Loucy (cell line): ENCODE measurements around the gene BCL2.

Experiments
- H2AFZ ChIP-seq: fragments of 200-600 bp; sonication (generic); 2 replicates; pipeline ENCODE4 v1.6.0; 2016; ENCODE audit warnings: antibody characterized with exemption, mild to moderate bottlenecking, low read length, moderate library complexity
- H3F3A ChIP-seq: fragments of 200-600 bp; 2 replicates; pipeline ENCODE4 v1.6.0; 2016; ENCODE audit warnings: antibody characterized with exemption, low read depth, mild to moderate bottlenecking
- H3K27me3 ChIP-seq: fragments of 200-600 bp; sonication (generic); 2 replicates; pipeline ENCODE4 v1.6.1; 2014; ENCODE audit warnings: low read length, mild to moderate bottlenecking; ENCODE audit not compliant: insufficient read depth, poor library complexity, severe bottlenecking
- H3K36me3 ChIP-seq: fragments of 200-600 bp; sonication (generic); 2 replicates; pipeline ENCODE4 v1.6.1; 2016; ENCODE audit warnings: low read length; ENCODE audit not compliant: insufficient read depth
- H3K4me1 ChIP-seq: fragments of 200-600 bp; sonication (generic); 2 replicates; pipeline ENCODE4 v1.5.1; 2014; ENCODE audit warnings: low read length, mild to moderate bottlenecking; ENCODE audit not compliant: insufficient read depth, poor library complexity, severe bottlenecking
- H3K4me2 ChIP-seq: fragments of 200-600 bp; sonication (generic); 2 replicates; pipeline ENCODE4 v1.6.0; 2014; ENCODE audit warnings: antibody characterized with exemption, low read length, low read depth, mild to moderate bottlenecking; ENCODE audit not compliant: poor library complexity, severe bottlenecking
- H3K4me3 ChIP-seq: fragments of 200-600 bp; sonication (generic); 2 replicates; pipeline ENCODE4 v1.5.1; 2014; ENCODE audit warnings: low read length, mild to moderate bottlenecking, mixed read lengths; ENCODE audit not compliant: poor library complexity, severe bottlenecking
- H3K79me2 ChIP-seq: fragments of 200-600 bp; sonication (generic); 2 replicates; pipeline ENCODE4 v1.6.1; 2014; ENCODE audit warnings: low read length; ENCODE audit not compliant: insufficient read depth
- H3K9ac ChIP-seq: fragments of 200-600 bp; sonication (generic); 2 replicates; pipeline ENCODE4 v1.6.0; 2014; ENCODE audit warnings: mild to moderate bottlenecking, low read depth, low read length, moderate library complexity; ENCODE audit not compliant: poor library complexity, severe bottlenecking
- H3K9me2 ChIP-seq: fragments of 200-600 bp; sonication (generic); replicated peaks from 2 replicates; pipeline ENCODE4 v1.6.1; 2016; ENCODE audit warnings: low read depth, low read length, mixed read lengths
- H3K9me3 ChIP-seq: fragments of 200-600 bp; sonication (generic); 2 replicates; pipeline ENCODE4 v1.6.1; 2014; ENCODE audit warnings: mild to moderate bottlenecking, antibody characterized with exemption, low read length, low read depth; ENCODE audit not compliant: insufficient read depth
- H4K20me1 ChIP-seq: fragments of 200-600 bp; sonication (generic); 2 replicates; pipeline ENCODE4 v1.6.0; 2014; ENCODE audit warnings: antibody characterized with exemption, low read length, mild to moderate bottlenecking; ENCODE audit not compliant: insufficient read depth, poor library complexity, severe bottlenecking
- CTCF ChIP-seq: fragments of 200-600 bp; sonication (generic); conservative IDR thresholded peaks from 2 replicates; pipeline ENCODE4 v1.5.1; 2014; ENCODE audit warnings: mild to moderate bottlenecking, antibody characterized with exemption, low read length
- EZH2phosphoT487 ChIP-seq: fragments of 200-600 bp; IDR thresholded peaks from 2 replicates; pipeline ENCODE4 v1.6.1; 2018; ENCODE audit warnings: antibody characterized with exemption, mild to moderate bottlenecking, moderate library complexity, borderline replicate concordance

The BCL2 gene

GRCh38 chr18:63302220-63302619 lies 17.3 kb downstream of the BCL2 start:
- H3K9me2 ChIP-seq, result no peaks in the 10 kb centered on the region

GRCh38 chr18:63301434-63301833 lies 18.1 kb downstream of the BCL2 start:
- H3K4me1 ChIP-seq, result peaks cover 58% of the 10 kb centered on the region
- H2AFZ ChIP-seq, result no peak overlapping the region
- no peaks in the 10 kb centered on the region for H3K9me2 ChIP-seq
- H3K4me2 ChIP-seq, result no peak overlapping the region
- peaks cover 19% of the 10 kb centered on the region; the same call in 1 of the 2 replicates for H3K36me3 ChIP-seq
- no peaks in the 10 kb centered on the region for H3K9me3 ChIP-seq
- no peaks in the 10 kb centered on the region; the same call in 1 of the 2 replicates for H3F3A ChIP-seq
- H3K79me2 ChIP-seq, result peaks cover 94% of the 10 kb centered on the region
- H3K4me3 ChIP-seq, result no peak overlapping the region
- H4K20me1 ChIP-seq, result peaks cover 29% of the 10 kb centered on the region
- TF ChIP-seq CTCF, result no peak
- TF ChIP-seq EZH2phosphoT487, result no peak
- H3K27me3 ChIP-seq, result no peaks in the 10 kb centered on the region
- no peak overlapping the region for H3K9ac ChIP-seq

More at GRCh38 chr18:63302220-63302619, 17.3 kb downstream of the BCL2 start:
- peaks cover 97% of the 10 kb centered on the region for H3K79me2 ChIP-seq
- H3K4me2 ChIP-seq, result peak overlapping the region; percentile 13
- H3K27me3 ChIP-seq, result no peaks in the 10 kb centered on the region
- peaks cover 17% of the 10 kb centered on the region; the same call in 1 of the 2 replicates for H3K36me3 ChIP-seq
- no peak overlapping the region for H3K9ac ChIP-seq
- H3K4me1 ChIP-seq, result peaks cover 60% of the 10 kb centered on the region
- TF ChIP-seq EZH2phosphoT487, result no peak
- TF ChIP-seq CTCF, result no peak
- no peak overlapping the region for H2AFZ ChIP-seq
- H3K9me3 ChIP-seq, result no peaks in the 10 kb centered on the region
- H3K4me3 ChIP-seq, result no peak overlapping the region
- H4K20me1 ChIP-seq, result peaks cover 29% of the 10 kb centered on the region
- no peaks in the 10 kb centered on the region; the same call in 1 of the 2 replicates for H3F3A ChIP-seq

- H2AFZ ChIP-seq, result peak overlapping the region; percentile 46; the same call in 1 of the 2 replicates
- H3K9me3 ChIP-seq, result no peaks in the 10 kb centered on the region
- peaks cover 95% of the 10 kb centered on the region for H3K79me2 ChIP-seq
- TF ChIP-seq CTCF (no peak), EZH2phosphoT487 (no peak)
- no peaks in the 10 kb centered on the region for H3K9me2 ChIP-seq
- H3K27me3 ChIP-seq, result no peaks in the 10 kb centered on the region
- peaks cover 26% of the 10 kb centered on the region for H4K20me1 ChIP-seq
- peaks cover 23% of the 10 kb centered on the region; the same call in 1 of the 2 replicates for H3K36me3 ChIP-seq
- no peaks in the 10 kb centered on the region; the same call in 1 of the 2 replicates for H3F3A ChIP-seq
- peak overlapping the region; percentile 60 for H3K4me2 ChIP-seq
- H3K4me3 ChIP-seq, result peak overlapping the region; percentile 24
- H3K9ac ChIP-seq, result no peak overlapping the region
- H3K4me1 ChIP-seq, result peaks cover 50% of the 10 kb centered on the region
Observed at GRCh38 chr18:63299837-63300745, 19.5 kb downstream of the BCL2 start.
